GM23248 (cell line): ENCODE results near the gene PPFIA2.

Source experiments
- EZH2 ChIP-seq: fragments of 200-600 bp; sonication (generic); IDR thresholded peaks from 2 replicates; pipeline ENCODE4 v1.6.1; 2018; ENCODE audit warnings: antibody characterized with exemption, mild to moderate bottlenecking; ENCODE audit not compliant: insufficient read depth, poor library complexity, severe bottlenecking
- EZH2phosphoT487 ChIP-seq: fragments of 200-600 bp; sonication (generic); IDR thresholded peaks from 2 replicates; pipeline ENCODE4 v1.6.1; 2018; ENCODE audit warnings: antibody characterized with exemption, moderate library complexity, mild to moderate bottlenecking, low read depth; ENCODE audit not compliant: insufficient read depth

DNA sequence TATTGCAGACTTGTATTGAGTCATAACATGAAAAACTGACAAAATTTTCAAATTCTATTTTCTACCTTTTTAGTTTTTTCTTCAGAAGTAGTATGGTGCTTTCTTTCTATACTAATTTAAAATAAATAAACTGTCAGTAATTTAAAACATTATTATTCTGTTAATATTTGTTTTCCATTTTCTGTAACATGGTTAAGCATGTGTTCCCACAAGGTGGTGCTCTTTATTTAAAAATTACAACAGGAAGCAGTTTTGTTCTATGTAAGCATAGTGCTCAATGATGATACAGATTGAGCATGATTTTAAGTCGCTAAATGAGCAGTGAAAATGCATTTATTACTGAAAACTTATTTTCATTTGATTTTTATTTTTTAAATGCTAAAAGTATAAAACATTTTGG lies 114.6 kb downstream of the PPFIA2 start:
- TF ChIP-seq EZH2 (no peak), EZH2phosphoT487 (no peak)
